Neural cell (in vitro differentiated cells): ENCODE results near the gene GRAMD4. TPM values are rescaled to one million over a fixed set of nuclear protein-coding genes. Genes with fewer than 3 reads are reported as not detected.
"Not testable (repeated sequence)": the region's sequence is repeated elsewhere in the genome, so short reads cannot be mapped to it uniquely, and the experiment has no call there.

ENCODE experiments used
- H2AFZ ChIP-seq: fragments of 200-600, 300-800 bp; sonication (generic), shearing (Covaris generic); 2 replicates; pipeline ENCODE4 v1.6.0; 2014; ENCODE audit warnings: low read depth, mild to moderate bottlenecking, antibody characterized with exemption, low read length, moderate library complexity
- H3F3A ChIP-seq: fragments of 200-600 bp; shearing (Covaris generic); 2 replicates; pipeline ENCODE4 v1.6.1; 2016; ENCODE audit warnings: mild to moderate bottlenecking, moderate library complexity, mixed read lengths, antibody characterized with exemption, low read length; ENCODE audit not compliant: insufficient read depth, poor library complexity, severe bottlenecking
- H3K27ac ChIP-seq: fragments of 200-600, 300-800 bp; sonication (generic), shearing (Covaris generic); 2 replicates; pipeline ENCODE4 v1.5.1; 2014; ENCODE audit warnings: mild to moderate bottlenecking, low read length, moderate library complexity
- H3K27me3 ChIP-seq: fragments of 300-800, 200-600 bp; sonication (generic), shearing (Covaris generic); 2 replicates; pipeline ENCODE4 v1.6.0; 2014; ENCODE audit warnings: mild to moderate bottlenecking, low read depth, low read length, moderate library complexity; ENCODE audit not compliant: insufficient read depth
- H3K36me3 ChIP-seq: fragments of 300-800, 200-600 bp; sonication (generic), shearing (Covaris generic); 2 replicates; pipeline ENCODE4 v1.5.1; 2014; ENCODE audit warnings: mild to moderate bottlenecking, antibody characterized with exemption, low read length, moderate library complexity; ENCODE audit not compliant: insufficient read depth
- H3K4me2 ChIP-seq: fragments of 300-800, 200-600 bp; sonication (generic), shearing (Covaris generic); 2 replicates; pipeline ENCODE4 v1.6.0; 2014; ENCODE audit warnings: mild to moderate bottlenecking, low read length
- H3K4me3 ChIP-seq: fragments of 300-800, 200-600 bp; sonication (generic), shearing (Covaris generic); 2 replicates; pipeline ENCODE4 v1.5.1; 2014; ENCODE audit warnings: mild to moderate bottlenecking, low read length, moderate library complexity
- H3K79me2 ChIP-seq: fragments of 200-600 bp; shearing (Covaris generic); replicated peaks from 2 replicates; pipeline ENCODE4 v1.6.0; 2014; ENCODE audit warnings: mild to moderate bottlenecking, low read length, moderate library complexity; ENCODE audit not compliant: insufficient read depth
- H3K9ac ChIP-seq: fragments of 300-800, 200-600 bp; sonication (generic), shearing (Covaris generic); 2 replicates; pipeline ENCODE4 v1.6.1; 2016; ENCODE audit warnings: mild to moderate bottlenecking, low read length, mixed read lengths
- H3K9me2 ChIP-seq: fragments of 200-600 bp; shearing (Covaris generic); 2 replicates; pipeline ENCODE4 v1.6.1; 2016; ENCODE audit warnings: mild to moderate bottlenecking, low read length, mixed read lengths; ENCODE audit not compliant: insufficient read depth
- H3K9me3 ChIP-seq: fragments of 200-600, 300-800 bp; sonication (generic), shearing (Covaris generic); 2 replicates; pipeline ENCODE4 v1.6.1; 2016; ENCODE audit warnings: mild to moderate bottlenecking, mixed run types, low read length, moderate library complexity, mixed read lengths
- H4K20me1 ChIP-seq: fragments of 200-600 bp; shearing (Covaris generic); 2 replicates; pipeline ENCODE4 v1.6.1; 2016; ENCODE audit warnings: mild to moderate bottlenecking, mixed run types; ENCODE audit not compliant: insufficient read depth
- EP300 ChIP-seq: fragments of 450-650 bp; conservative IDR thresholded peaks from 2 replicates; pipeline ENCODE4 v1.6.1; 2014; ENCODE audit warnings: antibody characterized with exemption, mild to moderate bottlenecking, moderate library complexity; ENCODE audit not compliant: poor library complexity, severe bottlenecking
- EZH2 ChIP-seq: fragments of 200-600, 300-800 bp; shearing (Covaris generic), sonication (generic); IDR thresholded peaks from 2 replicates; pipeline ENCODE4 v1.6.1; 2014; ENCODE audit warnings: antibody characterized with exemption, low read length, borderline replicate concordance, mild to moderate bottlenecking; ENCODE audit not compliant: insufficient read depth, poor library complexity, severe bottlenecking
- MXI1 ChIP-seq: fragments of 450-650 bp; conservative IDR thresholded peaks from 2 replicates; pipeline ENCODE4 v1.6.1; 2014; ENCODE audit warnings: antibody characterized with exemption, mild to moderate bottlenecking; ENCODE audit not compliant: poor library complexity, severe bottlenecking
- POLR2AphosphoS5 ChIP-seq: IDR thresholded peaks from 2 replicates; pipeline ENCODE4 v1.6.1; 2012
- RAD21 ChIP-seq: fragments of 450-650 bp; conservative IDR thresholded peaks from 2 replicates; pipeline ENCODE4 v1.6.1; 2014; ENCODE audit warnings: antibody characterized with exemption, mild to moderate bottlenecking, moderate library complexity
- SMC3 ChIP-seq: fragments of 450-650 bp; conservative IDR thresholded peaks from 2 replicates; pipeline ENCODE4 v1.6.1; 2014; ENCODE audit warnings: antibody characterized with exemption, mild to moderate bottlenecking, moderate library complexity; ENCODE audit not compliant: poor library complexity
- TAF1 ChIP-seq: IDR thresholded peaks from 2 replicates; pipeline ENCODE4 v1.6.1; 2012; ENCODE audit warnings: low read depth
- polyA plus RNA-seq: library from polyadenylated mRNA; depleted of rRNA; stranded (reverse); fragments of >200 nt; gene quantifications from 2 replicates; pipeline ENCODE4 v1.2.3, GENCODE V29; 2014
- TF ChIP-seq, protein P1 (sequence below): IDR thresholded peaks from 2 replicates; pipeline ENCODE4 v1.6.1; 2012; ENCODE audit warnings: borderline replicate concordance
- TF ChIP-seq, protein P2 (sequence below): fragments of 450-650 bp; IDR thresholded peaks from 2 replicates; pipeline ENCODE4 v1.5.1; 2014; ENCODE audit warnings: antibody characterized with exemption, mild to moderate bottlenecking, moderate library complexity; ENCODE audit not compliant: poor library complexity, severe bottlenecking

GRAMD4 gene
- polyA plus RNA-seq, 1 donor from 2014 or later: 35.6 TPM

DNA sequence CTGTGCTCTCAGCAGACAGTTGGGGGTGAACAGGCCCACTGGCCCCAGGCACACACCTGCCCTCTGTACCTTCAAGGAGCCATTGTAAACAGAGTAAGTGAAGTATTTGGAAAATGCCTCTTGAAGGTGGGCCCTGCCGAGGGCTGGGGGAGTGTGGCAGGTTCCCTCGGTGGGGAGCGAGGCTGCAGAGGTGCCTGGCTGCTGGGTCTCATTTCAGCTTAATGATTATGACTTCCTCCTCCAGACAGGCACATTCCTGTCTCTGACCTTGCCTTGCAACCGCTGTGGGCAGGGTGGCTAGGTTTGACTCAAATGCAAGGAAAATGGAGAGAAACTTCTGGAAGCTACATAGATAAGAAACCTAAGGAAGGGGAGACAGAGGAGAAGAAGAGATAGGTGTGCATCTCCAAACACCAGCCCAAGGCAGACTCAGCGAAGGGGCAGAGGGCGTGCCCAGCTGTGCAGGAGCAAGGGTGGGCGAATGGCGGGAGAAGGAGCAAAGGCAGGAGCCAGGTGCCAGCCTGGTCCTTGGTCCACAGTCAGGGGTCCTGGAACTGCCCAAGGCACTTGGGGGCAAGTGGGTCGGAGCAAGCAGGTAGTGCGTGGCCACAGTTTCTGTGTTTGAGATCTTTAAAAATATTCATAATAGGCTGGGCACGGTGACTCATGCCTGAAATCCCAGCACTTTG is 14.0 kb downstream of the GRAMD4 start:
- TF ChIP-seq EP300 (no peak), TAF1 (no peak), RAD21 (no peak), MXI1 (no peak), EZH2 (no peak), POLR2AphosphoS5 (no peak), SMC3 (no peak)
- TF ChIP-seq, protein P1, sequence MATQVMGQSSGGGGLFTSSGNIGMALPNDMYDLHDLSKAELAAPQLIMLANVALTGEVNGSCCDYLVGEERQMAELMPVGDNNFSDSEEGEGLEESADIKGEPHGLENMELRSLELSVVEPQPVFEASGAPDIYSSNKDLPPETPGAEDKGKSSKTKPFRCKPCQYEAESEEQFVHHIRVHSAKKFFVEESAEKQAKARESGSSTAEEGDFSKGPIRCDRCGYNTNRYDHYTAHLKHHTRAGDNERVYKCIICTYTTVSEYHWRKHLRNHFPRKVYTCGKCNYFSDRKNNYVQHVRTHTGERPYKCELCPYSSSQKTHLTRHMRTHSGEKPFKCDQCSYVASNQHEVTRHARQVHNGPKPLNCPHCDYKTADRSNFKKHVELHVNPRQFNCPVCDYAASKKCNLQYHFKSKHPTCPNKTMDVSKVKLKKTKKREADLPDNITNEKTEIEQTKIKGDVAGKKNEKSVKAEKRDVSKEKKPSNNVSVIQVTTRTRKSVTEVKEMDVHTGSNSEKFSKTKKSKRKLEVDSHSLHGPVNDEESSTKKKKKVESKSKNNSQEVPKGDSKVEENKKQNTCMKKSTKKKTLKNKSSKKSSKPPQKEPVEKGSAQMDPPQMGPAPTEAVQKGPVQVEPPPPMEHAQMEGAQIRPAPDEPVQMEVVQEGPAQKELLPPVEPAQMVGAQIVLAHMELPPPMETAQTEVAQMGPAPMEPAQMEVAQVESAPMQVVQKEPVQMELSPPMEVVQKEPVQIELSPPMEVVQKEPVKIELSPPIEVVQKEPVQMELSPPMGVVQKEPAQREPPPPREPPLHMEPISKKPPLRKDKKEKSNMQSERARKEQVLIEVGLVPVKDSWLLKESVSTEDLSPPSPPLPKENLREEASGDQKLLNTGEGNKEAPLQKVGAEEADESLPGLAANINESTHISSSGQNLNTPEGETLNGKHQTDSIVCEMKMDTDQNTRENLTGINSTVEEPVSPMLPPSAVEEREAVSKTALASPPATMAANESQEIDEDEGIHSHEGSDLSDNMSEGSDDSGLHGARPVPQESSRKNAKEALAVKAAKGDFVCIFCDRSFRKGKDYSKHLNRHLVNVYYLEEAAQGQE: no peak
- TF ChIP-seq, protein P2, sequence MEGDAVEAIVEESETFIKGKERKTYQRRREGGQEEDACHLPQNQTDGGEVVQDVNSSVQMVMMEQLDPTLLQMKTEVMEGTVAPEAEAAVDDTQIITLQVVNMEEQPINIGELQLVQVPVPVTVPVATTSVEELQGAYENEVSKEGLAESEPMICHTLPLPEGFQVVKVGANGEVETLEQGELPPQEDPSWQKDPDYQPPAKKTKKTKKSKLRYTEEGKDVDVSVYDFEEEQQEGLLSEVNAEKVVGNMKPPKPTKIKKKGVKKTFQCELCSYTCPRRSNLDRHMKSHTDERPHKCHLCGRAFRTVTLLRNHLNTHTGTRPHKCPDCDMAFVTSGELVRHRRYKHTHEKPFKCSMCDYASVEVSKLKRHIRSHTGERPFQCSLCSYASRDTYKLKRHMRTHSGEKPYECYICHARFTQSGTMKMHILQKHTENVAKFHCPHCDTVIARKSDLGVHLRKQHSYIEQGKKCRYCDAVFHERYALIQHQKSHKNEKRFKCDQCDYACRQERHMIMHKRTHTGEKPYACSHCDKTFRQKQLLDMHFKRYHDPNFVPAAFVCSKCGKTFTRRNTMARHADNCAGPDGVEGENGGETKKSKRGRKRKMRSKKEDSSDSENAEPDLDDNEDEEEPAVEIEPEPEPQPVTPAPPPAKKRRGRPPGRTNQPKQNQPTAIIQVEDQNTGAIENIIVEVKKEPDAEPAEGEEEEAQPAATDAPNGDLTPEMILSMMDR: no peak
- Histone ChIP-seq H3K36me3 (no peaks in the 10 kb centered on the region), H3K4me2 (no peak overlapping the region), H3K9me3 (no peaks in the 10 kb centered on the region), H2AFZ (no peak overlapping the region), H3K9me2 (no peaks in the 10 kb centered on the region), H3K27ac (no peak overlapping the region), H3K4me3 (no peak overlapping the region), H3K9ac (no peak overlapping the region), H3K79me2 (no peaks in the 10 kb centered on the region), H4K20me1 (no peaks in the 10 kb centered on the region), H3K27me3 (no peaks in the 10 kb centered on the region), H3F3A (no peaks in the 10 kb centered on the region)

DNA sequence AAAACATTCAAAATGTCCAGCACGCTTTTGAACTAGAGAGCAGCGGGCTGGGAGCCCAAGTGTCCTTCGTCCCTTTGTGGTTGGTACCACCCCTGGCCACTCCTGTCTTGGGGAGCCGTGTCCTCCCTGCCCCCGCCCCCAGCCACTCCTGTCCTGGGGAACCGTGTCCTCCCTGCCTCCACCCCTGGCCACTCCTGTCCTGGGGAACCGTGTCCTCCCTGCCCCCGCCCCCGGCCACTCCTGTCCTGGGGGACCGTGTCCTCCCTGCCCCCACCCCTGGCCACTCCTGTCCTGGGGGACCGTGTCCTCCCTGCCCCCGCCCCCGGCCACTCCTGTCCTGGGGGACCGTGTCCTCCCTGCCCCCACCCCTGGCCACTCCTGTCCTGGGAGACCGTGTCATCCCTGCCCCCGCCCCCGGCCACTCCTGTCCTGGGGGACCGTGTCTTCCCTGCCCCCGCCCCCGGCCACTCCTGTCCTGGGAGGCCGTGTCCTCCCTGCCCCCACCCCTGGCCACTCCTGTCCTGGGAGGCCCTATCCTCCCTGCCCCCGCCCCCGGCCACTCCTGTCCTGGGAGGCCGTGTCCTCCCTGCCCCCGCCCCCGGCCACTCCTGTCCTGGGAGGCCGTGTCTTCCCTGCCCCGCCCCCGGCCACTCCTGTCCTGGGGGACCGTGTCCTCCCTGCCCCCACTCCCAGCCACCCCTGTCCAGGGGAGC is 14.9 kb downstream of the GRAMD4 start:
- not testable (repeated sequence) for H3K27me3 ChIP-seq, H3K9me2 ChIP-seq, H3K4me2 ChIP-seq, H3K4me3 ChIP-seq, H3F3A ChIP-seq, H2AFZ ChIP-seq, H4K20me1 ChIP-seq, H3K36me3 ChIP-seq, H3K79me2 ChIP-seq, H3K27ac ChIP-seq, H3K9ac ChIP-seq, H3K9me3 ChIP-seq
